ENCODE measurements around the gene RPL39L. TPM values are rescaled to one million over a fixed set of nuclear protein-coding genes. Genes with fewer than 3 reads are reported as not detected.

RPL39L gene
- total and polyA plus RNA-seq, 10 of the 15 experiments (the other 5 are each of a cell fraction or from before 2014, with no cell fraction given), result 12.5 to 67.8 (median 31.3) TPM

- Histone ChIP-seq H3K4me1 (ENCODE audit: control insufficient read depth, insufficient read depth, low read length) (no peaks in the 10 kb centered on the region), H3K4me3 (no peak overlapping the region), H3K9ac (ENCODE audit: control insufficient read depth, insufficient read depth, low read length) (no peak overlapping the region), H3K27me3 (replicated peaks in 1 of 2; ENCODE audit: control insufficient read depth in 2 of 2, insufficient read depth in 2 of 2, low read length in 1 of 2) (no peaks in the 10 kb centered on the region; a peak in 1 of 4 replicates), H3K27ac (ENCODE audit: control insufficient read depth, insufficient read depth) (no peak overlapping the region), H2AFZ (ENCODE audit: control insufficient read depth, low read depth, low read length) (no peak overlapping the region), H4K20me1 (ENCODE audit: control insufficient read depth, insufficient read depth) (no peaks in the 10 kb centered on the region), H3K36me3 (ENCODE audit: control insufficient read depth in 2 of 2, insufficient read depth in 2 of 2, low read length in 1 of 2) (no peaks in the 10 kb centered on the region), H3K79me2 (ENCODE audit: control insufficient read depth, insufficient read depth, low read length) (no peaks in the 10 kb centered on the region), H3K4me2 (ENCODE audit: control insufficient read depth, insufficient read depth) (no peak overlapping the region), H3K9me3 (replicated peaks; ENCODE audit: control insufficient read depth, insufficient read depth, low read length) (no peaks in the 10 kb centered on the region; the same call in 2 of the 3 replicates)
- intact Hi-C loops (cut with micrococcal nuclease; ENCODE audit: unreplicated experiment) (no loop called here), in situ Hi-C loops (cut with MboI) (no loop called here)
- WGBS (ENCODE audit: insufficient coverage, insufficient replicate concordance, low lambda C conversion rate, missing lambda C conversion rate), result 24% methylated on average over 2 of the region's 2 CpGs
- no TSS peak for BruUV-seq (replicated peaks)
- ChIA-PET RAD21 (ENCODE audit: unreplicated experiment) (no interaction called here), CTCF (interaction anchor here (0.9 kb wide), 1 partner anchor 21 kb away, joined by 3 read pairs; no protein-coding TSS in a partner anchor), POLR2A (no interaction called here), SMC1A (ENCODE audit: uncharacterized antibody, unreplicated experiment) (no interaction called here)
- no peak for FAIRE-seq
- peak; percentile 17; the same call in 1 of the 3 replicates for ATAC-seq
- TF ChIP-seq SUZ12 (IDR thresholded peaks at IDR 0.05; ENCODE audit: unreplicated experiment) (no peak), RUNX3 (IDR thresholded peaks at IDR 0.05; ENCODE audit: low read length) (no peak), BHLHE40 (IDR thresholded peaks at IDR 0.05; ENCODE audit: borderline replicate concordance in 1 of 2, low read depth in 2 of 2, low read length in 1 of 2) (no peak), MTA2 (IDR thresholded peaks at IDR 0.05; ENCODE audit: low read depth) (no peak), GABPA (IDR thresholded peaks at IDR 0.05; ENCODE audit: low read depth) (no peak), HDGF (IDR thresholded peaks at IDR 0.05) (no peak), ZNF24 (IDR thresholded peaks at IDR 0.05) (no peak)
- TF ChIP-seq, protein P1, sequence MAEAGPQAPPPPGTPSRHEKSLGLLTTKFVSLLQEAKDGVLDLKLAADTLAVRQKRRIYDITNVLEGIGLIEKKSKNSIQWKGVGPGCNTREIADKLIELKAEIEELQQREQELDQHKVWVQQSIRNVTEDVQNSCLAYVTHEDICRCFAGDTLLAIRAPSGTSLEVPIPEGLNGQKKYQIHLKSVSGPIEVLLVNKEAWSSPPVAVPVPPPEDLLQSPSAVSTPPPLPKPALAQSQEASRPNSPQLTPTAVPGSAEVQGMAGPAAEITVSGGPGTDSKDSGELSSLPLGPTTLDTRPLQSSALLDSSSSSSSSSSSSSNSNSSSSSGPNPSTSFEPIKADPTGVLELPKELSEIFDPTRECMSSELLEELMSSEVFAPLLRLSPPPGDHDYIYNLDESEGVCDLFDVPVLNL (IDR thresholded peaks at IDR 0.05; ENCODE audit: low read depth, low read length), result no peak
- no peak for DNase-seq (ENCODE audit: low read depth, low spot score)
Measured at GRCh38 chr3:187188931-187189330, 49.6 kb upstream of the RPL39L start.

Measured in GM12878 (cell line).